ENCODE measurements around the gene LRRC61.

DNA sequence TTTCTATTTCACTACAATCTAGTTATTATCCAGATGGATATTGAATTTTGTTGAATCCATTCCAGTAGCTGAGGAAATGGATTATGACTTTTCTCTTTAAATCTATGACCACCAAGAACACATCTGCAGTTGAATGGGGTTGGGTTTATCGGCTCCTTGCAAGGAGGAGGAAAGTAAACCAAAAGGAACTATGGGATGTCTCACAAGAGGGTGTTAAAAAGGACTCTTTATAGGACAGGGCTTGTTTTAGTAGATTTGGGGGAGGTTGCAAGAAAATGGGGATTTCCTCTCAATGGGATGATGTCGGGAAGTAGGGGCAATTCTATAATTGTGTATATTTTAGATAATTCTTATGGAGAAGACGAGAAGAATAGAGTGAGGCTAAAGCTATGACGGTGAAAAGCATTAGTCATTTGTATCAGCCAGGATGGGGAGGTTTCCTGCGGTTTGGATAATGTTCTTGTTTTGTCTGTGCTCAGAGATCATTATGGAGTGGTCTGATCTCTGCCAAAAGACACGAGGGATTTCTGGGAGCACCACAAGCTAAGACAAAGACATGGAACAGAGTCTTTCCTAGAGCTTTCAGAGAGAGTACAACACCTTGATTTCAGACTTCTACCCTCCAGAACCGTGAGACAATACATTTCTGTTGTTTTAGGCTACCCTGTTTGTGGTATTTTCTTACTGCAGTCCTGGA, 5.3 kb upstream of the LRRC61 start:
- TF ChIP-seq, protein P1, sequence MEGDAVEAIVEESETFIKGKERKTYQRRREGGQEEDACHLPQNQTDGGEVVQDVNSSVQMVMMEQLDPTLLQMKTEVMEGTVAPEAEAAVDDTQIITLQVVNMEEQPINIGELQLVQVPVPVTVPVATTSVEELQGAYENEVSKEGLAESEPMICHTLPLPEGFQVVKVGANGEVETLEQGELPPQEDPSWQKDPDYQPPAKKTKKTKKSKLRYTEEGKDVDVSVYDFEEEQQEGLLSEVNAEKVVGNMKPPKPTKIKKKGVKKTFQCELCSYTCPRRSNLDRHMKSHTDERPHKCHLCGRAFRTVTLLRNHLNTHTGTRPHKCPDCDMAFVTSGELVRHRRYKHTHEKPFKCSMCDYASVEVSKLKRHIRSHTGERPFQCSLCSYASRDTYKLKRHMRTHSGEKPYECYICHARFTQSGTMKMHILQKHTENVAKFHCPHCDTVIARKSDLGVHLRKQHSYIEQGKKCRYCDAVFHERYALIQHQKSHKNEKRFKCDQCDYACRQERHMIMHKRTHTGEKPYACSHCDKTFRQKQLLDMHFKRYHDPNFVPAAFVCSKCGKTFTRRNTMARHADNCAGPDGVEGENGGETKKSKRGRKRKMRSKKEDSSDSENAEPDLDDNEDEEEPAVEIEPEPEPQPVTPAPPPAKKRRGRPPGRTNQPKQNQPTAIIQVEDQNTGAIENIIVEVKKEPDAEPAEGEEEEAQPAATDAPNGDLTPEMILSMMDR (IDR thresholded peaks at IDR 0.05), result no peak
- TF ChIP-seq POLR2A (IDR thresholded peaks at IDR 0.05), result no peak

Data from thyroid gland (tissue), 4 donors.